Activated CD8-positive, alpha-beta memory T cell treated with anti-CD3 and anti-CD28 coated beads for 1 hour (primary cell): ENCODE results near the gene ARMC2.
A peak's percentile ranks its signal among the peaks of the same experiment; 100 is the strongest.
"Not testable (repeated sequence)": the region's sequence is repeated elsewhere in the genome, so short reads cannot be mapped to it uniquely, and the experiment has no call there.

ENCODE experiments used
- DNase-seq, 2 donors: peaks; one replicate each; pipeline ENCODE4 v3.0.0-alpha.2; 2020; ENCODE audit warnings: low read depth in 1 of 2; ENCODE audit errors: extremely low read depth in 1 of 2

The ARMC2 gene

DNA sequence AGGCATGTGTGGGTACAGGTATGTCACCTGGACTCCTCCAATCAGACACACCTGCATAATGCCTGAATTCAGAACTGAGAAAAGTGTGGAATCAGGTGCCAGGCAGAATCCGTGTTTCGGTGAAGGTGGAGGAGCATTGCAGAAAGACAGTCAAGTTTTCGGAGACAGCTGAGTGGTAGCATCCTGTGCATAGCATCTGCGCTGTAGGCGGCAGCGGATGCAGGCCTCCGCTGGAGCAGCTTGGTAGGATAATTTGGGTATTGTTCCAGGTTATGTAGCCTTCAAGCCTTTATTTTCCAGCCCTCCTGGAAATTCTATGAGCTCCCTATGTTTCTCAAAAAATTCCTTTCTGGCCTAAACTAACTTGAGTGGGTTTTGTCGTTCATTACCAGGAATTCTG, 15.5 kb upstream of the ARMC2 start:
- no peak for DNase-seq

DNA sequence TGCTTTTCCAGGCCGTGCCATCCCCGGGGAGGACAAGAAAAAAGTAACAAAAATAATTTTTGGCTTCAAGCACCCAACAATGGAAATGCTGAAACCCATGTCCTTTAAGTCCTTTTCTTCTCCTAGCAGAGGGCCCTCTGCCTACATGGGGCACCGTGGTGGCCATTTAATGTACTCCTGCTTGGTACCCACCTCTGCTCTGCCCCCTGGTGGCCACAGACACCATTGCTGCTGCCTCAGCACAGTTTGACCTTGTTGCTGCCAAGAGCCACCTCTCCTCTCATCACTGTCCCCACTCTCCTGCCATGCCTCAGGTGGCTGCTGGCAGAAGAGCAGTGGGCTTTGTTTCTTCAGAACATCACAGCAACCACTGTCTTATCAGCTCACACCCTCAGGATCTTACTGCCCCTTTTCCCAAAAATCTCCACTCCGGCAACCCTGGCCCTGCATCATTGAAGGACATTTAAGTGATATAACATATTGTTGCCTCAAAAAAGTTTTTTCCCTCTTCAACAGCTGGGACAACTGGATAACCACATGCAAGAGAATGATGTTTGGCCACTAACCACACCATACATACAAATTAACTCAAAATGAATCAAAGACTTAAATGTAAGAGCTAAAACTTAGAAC, 12.9 kb upstream of the ARMC2 start:
- peak; percentile 64 to 74 for DNase-seq

DNA sequence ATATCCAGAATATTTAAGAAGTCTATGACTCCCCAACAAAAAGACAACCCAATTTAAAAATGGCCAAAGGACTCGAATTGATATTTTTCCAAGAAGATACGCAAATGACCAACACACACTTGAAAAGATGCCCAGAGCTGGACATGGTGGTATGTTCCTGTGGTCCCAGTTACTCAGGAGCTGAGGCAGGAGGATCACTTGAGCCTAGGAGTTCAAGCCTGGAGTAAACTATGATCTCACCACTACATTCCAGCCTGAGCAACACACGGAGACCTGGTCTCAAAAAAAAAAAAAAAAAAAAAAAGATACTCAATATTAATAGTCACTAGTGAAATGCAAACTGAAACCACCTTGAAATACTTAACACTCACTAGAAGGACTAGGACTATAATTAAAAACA, 12.2 kb upstream of the ARMC2 start:
- DNase-seq, result no peak

DNA sequence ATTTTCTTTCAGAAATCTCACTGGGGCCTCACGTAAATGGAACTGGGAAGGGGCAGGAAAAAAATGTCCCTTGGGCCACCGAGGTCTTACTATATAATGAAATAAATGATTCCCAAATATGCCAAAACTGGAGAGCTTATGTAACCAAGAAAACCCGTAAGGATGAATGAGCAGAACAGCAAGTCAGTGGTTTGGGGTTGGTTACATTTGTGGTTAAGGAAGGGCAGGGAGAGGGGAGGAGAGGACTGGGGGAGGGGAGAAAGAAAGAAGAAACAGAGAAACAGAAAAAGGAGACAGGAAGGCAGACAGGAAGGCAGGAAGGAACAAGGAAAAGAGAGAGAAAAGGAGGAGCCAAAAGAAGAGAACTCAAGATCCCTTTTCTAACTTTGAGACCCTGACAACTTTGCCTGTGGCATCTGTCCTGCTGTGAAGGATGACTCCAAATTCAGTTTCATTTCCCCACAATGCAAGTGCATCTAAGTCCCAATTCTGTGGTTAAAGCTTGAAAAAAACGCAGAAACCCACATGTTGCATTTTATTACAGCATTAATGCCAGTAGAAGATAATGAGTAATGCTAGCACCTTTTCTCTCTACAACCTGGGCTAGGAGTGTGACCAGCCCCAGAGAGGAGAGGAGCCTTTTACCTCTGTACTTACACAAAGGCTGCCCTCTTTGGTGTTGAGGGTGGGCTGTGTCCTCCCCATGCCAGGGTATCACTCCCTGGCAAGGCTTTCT, 10.8 kb upstream of the ARMC2 start:
- DNase-seq, result no peak

DNA sequence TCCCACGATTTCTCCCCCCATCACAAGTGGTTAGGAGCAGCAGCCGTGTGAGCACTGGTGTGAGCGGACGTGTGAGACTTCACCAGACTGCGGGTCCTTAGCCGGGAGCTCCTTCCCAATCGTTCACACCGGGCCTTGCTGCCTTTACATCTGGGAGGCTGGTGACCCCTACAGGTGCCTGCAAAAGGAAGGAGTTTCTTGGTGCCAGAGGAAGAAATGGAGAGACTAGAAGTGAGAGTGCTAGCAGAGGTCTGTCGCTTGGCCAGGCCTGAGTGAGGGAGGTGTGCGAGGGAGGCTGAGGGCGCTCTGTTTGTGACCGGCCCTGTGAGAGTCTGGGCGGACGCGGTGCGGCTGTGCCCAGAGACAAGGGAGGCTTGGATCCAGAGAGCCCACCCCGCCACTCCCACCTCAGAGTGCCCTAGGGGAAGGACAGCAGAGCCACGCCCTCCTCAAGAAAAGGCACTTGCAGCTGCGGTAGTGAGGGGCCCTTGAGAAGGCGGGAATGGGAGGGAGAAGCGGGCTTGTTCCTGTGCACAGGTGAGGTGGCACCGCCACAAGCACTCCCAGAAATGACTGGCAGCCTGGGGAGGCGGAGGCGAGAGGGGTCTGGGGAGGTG, 10.0 kb upstream of the ARMC2 start:
- no peak for DNase-seq

DNA sequence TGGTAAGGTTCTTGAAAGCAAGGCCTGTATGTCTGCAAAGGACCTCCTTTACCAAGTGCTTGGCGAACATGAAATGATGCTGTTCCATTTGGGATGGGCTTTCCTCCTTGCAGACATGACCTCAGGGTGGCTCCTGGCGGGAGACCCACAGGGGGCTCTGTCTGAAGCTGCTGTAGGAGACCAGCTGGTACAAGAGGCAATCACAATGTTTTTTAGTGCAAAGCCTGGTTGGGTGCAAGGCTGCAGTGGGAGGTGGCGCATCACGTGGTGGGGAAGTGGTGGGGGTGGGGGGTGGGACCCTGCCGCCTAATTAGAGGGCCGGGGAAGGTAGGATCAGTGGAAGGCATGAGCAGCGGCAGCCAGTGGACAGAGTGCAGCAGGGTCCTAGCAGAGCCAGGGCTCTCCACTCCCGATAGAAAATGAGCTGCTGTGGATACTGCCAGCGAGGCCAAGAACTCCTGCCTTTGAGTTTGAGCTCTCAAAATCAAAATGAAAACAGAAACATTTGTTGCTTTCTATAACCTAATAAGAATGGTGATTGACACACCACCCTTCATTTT, 9.1 kb upstream of the ARMC2 start:
- DNase-seq, result no peak

DNA sequence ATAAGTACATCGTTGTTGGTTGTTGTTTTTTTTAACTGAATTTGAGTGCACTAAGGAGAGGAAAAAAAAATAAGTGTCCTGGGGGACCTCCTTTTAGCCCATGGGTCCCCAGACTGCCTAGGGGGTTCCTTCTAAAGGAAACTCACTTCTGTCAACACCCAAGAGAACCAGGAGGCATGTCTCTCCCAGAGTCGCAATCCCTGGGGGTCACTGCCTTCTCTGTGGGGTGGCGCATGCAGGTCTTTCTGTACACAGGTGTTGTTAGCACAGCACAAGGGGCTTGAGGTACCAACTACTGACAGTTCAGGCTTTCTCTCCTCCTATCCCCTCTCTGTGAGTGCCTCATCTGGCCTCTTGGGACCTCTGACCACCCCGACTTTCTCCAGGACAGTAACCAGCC, 7.3 kb upstream of the ARMC2 start:
- DNase-seq, result no peak

DNA sequence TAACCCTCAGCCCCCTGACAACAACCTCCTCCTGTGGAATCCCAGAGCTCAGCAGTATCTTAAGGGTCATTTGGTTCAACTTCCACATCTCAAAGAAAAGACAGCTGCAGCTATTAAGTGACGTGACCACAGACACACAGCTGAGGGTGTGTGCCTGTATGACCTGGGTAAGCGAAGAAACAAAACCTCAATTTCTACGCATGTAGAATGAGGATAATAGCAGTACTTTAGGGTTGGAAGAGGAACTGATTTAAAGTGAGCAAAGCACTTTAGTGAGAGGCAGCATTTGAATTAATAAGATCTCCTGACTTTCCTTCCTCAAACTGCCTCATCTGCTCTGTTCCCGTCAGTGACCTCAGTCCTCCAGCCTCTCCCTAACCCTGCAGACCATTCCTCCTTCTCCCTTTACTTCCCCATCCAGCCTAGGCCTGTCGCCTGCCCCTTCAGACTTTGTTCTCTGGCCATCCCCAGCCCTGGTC, 6.8 kb upstream of the ARMC2 start:
- no peak for DNase-seq

DNA sequence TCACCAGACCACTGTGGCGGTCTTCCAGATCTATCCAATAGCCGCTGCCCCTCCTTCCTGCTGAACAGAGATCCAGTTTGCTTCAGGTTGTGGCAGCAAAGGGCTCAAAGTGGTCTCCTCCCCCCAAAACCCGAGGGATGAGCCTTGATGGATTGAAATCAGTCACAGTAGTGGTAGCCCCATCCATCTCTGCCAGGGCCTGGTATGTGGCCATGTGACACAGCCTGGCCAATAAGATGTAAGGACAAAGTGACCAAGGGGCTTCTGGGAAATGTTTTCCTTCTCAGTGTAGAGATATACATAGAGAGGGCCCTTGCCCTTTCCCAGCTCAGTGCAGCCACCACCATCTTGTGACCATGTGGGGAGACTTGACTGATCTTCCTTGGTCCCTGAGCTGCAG, 4.1 kb upstream of the ARMC2 start:
- DNase-seq, result no peak

DNA sequence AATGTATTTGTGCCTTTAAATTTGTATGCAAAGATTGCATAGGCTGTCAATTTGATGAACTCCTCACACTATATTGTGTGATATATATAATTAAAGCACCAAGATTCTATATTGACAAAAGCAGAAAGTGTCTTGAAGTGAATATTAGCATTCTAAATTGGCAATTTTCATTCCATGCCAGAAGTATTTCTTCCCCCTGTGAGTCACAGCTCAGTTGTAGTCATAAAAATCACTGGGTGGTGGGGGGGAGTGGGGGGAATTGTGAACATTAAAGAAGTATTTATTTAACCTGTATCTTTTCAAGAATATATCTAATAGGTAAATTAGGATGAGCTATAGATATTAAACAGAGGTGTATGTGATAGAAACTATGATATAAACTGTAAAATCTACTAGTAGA, 3.1 kb upstream of the ARMC2 start:
- no peak for DNase-seq

DNA sequence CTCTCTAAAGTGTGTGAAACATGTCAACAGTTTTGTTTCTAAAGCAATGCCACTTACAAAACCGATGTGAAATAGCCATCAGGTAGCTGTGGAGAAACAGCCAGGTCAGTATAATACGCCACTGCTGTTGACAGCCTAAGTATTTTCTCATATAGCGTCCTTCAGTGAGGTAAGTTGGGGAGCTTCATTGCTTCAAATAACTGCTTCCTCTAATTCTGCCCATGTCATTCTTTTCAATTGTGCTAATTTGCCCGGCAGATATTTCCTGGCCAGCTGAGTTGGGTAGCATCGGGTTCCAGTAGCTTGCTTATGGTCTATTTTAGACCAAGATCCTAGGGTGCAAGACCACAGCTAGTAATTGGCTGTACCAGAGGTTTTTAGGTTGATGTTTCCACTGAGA, 2.1 kb upstream of the ARMC2 start:
- no peak for DNase-seq

DNA sequence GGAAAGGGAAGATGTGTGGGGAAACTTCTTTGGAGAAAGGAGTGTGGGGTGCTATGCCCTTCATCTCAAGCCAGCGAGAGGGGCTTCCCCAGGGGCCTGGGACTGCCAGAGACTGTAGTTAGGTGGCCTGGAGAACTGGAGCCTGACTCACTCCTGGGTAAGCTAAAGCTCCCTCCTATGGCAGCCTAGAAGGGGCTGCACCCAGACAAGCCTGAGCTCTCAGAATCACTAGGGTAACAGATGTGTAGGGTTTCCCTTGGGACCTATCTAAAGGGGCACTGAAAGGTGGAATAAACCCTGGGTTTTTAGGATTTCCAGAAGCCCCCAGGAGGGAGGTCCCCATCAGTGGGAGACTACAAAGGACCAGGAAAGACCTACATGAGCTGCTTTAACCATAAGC, 1.6 kb upstream of the ARMC2 start:
- DNase-seq, result no peak

DNA sequence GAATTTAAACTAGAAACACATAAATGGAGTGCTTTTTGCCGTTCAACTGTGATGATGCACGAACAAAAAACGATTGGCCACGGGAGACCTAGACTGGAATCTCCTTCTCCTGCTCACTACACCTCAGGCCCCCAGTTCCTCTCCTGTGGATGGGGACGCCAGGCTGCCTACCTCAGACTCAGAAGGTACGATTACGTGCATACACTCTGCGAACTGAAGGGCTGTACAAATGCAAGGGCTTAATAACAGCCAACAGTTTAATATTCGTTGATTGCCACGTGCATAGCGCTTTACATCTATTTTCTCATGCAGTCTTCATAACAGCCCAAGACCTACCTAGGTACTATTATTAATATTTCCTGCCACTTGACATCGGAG, 495 bp upstream of the ARMC2 start:
- no peak for DNase-seq

DNA sequence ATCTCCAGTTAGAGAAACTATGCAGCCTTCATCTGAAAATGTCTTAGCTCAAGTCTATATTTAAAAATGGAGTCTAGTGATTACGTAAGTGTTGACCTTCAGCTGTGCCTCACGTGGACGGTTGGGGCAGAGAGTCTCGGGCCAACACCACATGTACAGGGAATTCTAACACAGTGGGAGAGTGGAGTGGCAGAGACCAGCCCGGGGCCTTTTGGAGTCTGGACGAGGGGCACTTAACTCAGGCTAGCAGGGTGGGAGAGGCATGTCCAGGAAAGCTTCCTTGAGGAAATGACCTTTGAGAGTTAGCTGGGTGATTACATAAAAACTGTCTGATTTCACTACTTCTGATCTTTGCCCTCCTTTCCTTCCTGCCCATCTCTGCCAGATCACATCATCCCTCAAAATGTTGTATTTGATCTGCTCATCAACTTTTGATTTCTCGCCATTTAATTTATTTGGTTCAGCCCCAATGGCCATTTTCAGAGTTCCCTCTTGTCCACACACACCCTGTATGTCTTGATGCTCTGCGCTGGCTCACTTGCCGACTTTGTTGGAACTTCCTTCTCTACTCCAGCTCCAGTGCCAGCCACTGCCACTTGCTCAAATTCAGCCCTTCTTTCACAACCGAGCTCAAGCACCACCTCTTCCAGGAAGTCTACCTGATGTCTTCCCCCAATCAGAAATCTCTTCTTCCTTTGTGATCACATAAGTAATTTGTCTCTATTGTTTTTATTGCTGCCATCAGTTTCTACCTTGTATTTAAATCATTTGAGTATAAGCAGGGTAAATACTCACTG, 2.6 kb downstream of the ARMC2 start:
- DNase-seq, result no peak

DNA sequence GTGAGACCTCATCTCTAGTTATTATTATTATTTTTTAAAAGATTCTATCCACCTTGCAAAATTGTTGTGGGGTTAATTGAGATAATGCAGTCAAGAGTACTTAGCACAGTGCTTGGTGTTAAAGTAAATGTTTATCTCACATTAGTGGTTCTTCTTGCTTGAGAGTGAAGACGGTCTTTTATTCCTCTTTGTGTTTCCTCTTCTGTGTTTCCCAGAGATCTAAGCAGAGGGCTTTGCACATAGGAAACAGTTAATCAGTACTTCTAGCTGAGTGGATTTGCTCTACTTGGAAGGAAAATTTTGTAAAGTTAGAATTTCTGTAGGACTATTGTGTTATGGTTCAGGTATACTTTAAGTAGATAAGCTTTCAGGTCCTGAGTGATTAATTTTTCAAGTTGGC, 3.5 kb downstream of the ARMC2 start:
- no peak for DNase-seq

DNA sequence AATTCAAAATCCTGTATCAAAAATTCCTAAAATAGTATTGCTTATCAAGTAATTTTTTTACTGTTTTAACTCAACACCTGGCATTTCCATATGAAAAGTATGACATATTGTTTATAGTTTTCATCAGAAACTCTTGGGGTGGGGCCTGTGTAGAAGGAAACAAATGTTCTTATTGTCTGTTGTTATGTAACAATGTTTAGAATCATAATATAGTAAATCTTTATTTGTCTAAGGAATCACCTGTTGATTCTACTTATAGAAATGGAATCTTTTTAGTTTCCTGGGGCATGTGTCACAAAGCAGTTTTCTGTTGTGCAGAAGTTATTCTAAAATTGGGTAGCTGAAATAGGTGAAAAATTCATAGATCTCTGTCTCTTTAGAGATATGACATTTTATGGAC, 4.9 kb downstream of the ARMC2 start:
- no peak for DNase-seq

DNA sequence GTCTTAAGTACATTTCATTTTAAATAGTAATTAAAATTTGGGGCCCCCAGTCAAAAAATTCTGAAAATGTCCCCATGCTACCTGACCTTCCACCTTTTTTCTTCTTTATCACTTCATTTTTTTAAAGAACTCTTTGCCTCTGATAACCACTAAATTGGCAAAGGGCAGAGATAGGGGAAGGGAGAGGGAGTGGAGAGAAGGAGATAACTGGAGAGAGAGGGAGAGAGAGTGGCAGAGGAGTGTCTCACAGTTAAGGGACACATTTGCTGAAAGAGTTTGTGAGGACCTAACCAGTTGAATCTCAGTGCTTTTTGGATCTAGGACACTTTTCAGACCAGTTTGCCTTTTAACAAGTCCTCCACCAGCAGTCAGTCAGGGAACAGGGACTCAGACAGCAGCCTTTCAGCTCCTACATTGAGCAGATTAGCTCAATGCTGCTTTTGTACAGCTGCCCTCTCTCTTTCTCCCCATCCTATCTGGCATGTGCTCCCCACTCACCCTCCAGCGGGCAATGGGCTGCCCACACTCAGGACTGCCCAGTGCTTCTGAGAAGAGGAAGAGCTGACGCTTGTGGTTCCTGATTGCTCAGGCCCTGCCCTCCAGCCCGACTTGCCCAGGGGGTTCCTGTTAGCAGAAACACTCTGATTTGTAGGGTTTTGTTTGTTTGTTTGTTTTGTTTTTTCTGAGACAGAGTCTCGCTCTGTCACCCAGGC, 14.4 kb downstream of the ARMC2 start:
- no peak for DNase-seq

DNA sequence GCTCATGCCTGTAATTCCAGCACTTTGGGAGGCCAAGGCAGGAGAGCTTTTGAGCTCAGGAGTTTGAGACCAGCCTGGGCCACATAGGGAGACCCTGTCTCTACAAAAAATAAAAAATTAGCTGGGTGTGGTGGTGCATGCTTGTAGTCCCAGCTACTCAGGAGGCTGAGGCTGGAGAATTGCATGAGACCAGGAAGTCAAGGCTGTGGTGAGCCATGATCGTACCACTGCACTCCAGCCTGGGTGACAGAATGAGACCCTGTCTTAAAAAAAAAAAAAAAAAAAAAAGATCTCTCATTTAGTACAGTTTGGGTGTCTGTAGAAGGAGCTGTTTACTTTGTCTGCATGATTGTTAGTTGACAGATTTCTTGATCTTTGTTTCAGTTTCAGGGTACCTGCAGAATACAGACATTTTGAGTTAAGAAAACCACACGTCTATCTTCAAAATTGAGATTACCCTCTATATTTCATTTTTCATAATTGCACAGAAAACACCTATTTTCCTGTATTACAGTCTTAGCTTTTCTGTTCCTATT, 17.6 kb downstream of the ARMC2 start:
- DNase-seq, result not testable (repeated sequence)

DNA sequence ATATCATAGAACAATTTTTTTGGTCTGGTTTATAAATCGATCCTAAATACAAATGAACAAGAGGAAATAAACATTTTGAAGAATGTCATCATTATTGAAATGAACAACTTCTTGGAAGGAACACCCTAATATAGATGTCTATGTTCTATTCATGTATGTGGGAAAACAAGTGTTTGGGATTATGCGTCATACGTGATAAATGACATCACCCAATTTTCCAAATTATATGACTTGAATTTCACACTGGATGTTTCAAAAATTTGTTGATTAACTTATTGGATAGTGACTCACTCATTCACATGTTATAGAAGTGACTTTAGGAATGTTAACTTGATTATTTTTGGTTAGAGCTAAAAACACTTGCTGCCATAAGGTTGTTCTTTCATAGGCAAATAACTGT, 18.6 kb downstream of the ARMC2 start:
- DNase-seq, result no peak

DNA sequence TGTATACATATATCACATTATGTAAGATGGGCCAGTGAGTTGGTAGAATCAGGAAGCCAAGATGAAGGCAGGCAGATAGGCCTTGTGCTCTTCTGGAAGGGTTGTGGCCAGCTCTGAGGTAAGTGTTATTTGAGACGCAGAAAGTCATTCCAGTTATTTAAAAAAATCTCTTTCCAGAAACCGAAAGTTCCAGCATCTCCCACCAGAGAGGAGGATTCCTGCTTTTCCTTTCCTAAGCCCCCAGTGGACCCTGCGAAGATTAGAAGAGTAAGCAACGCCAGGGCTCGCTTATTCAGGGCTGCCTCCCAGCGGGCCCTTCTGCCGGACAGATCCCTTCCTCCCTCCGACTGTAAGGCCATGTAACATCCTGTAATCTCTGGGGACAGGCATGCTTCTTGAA, 20.4 kb downstream of the ARMC2 start:
- DNase-seq, result no peak
